H9 (cell line): ENCODE data around the gene NPAS3. TPM values are rescaled to one million over a fixed set of nuclear protein-coding genes. Genes with fewer than 3 reads are reported as not detected.

Experiments
- DNase-seq: peaks from one replicate; pipeline ENCODE4 v3.0.0-alpha.2; 2017
- H2AFZ ChIP-seq: one replicate; pipeline ENCODE4 v1.6.1; 2013; ENCODE audit warnings: mild to moderate bottlenecking, low read length, control low read depth, moderate library complexity
- H2AK5ac ChIP-seq: 2 replicates; pipeline ENCODE4 v1.6.1; 2013; ENCODE audit warnings: low read length, control low read depth, mixed read lengths; ENCODE audit not compliant: insufficient read length
- H2BK120ac ChIP-seq: one replicate; pipeline ENCODE4 v1.6.1; 2013; ENCODE audit warnings: low read depth, mild to moderate bottlenecking, low read length, control low read depth, inconsistent platforms; ENCODE audit not compliant: poor library complexity, severe bottlenecking
- H2BK12ac ChIP-seq: 2 replicates; pipeline ENCODE4 v1.6.1; 2013; ENCODE audit warnings: low read length, control low read depth, mixed read lengths, low read depth; ENCODE audit not compliant: insufficient read length
- H2BK15ac ChIP-seq: 2 replicates; pipeline ENCODE4 v1.6.1; 2013; ENCODE audit warnings: low read depth, low read length, control low read depth
- H2BK20ac ChIP-seq: one replicate; pipeline ENCODE4 v1.6.1; 2013; ENCODE audit warnings: low read depth, mild to moderate bottlenecking, low read length, control low read depth, inconsistent platforms; ENCODE audit not compliant: poor library complexity, severe bottlenecking
- H2BK5ac ChIP-seq: 2 replicates; pipeline ENCODE4 v1.6.1; 2013; ENCODE audit warnings: low read length, control low read depth, mixed read lengths; ENCODE audit not compliant: insufficient read length
- H3K14ac ChIP-seq: 2 replicates; pipeline ENCODE4 v1.6.1; 2013; ENCODE audit warnings: low read length, control low read depth; ENCODE audit not compliant: insufficient read depth
- H3K18ac ChIP-seq: 2 replicates; pipeline ENCODE4 v1.6.1; 2013; ENCODE audit warnings: low read depth, mild to moderate bottlenecking, mixed read lengths, low read length, control low read depth; ENCODE audit not compliant: insufficient read length
- H3K23ac ChIP-seq: 2 replicates; pipeline ENCODE4 v1.6.1; 2013; ENCODE audit warnings: low read length, control low read depth, mixed read lengths, low read depth; ENCODE audit not compliant: insufficient read length
- H3K23me2 ChIP-seq: 2 replicates; pipeline ENCODE4 v1.6.1; 2013; ENCODE audit warnings: low read depth, mild to moderate bottlenecking, mixed read lengths, low read length, control low read depth; ENCODE audit not compliant: insufficient read length, poor library complexity, severe bottlenecking
- H3K27ac ChIP-seq: 2 replicates; pipeline ENCODE4 v1.5.1; 2013; ENCODE audit warnings: low read length, control low read depth, mixed read lengths, low read depth; ENCODE audit not compliant: insufficient read length
- H3K27me3 ChIP-seq: 2 replicates; pipeline ENCODE4 v1.6.1; 2013; ENCODE audit warnings: low read length, control low read depth, inconsistent platforms; ENCODE audit not compliant: insufficient read depth
- H3K4ac ChIP-seq: 2 replicates; pipeline ENCODE4 v1.6.1; 2013; ENCODE audit warnings: low read depth, mild to moderate bottlenecking, control low read depth, inconsistent platforms, low read length, moderate library complexity
- H3K4me1 ChIP-seq: 2 replicates; pipeline ENCODE4 v1.6.1; 2013; ENCODE audit warnings: low read length, control low read depth, inconsistent platforms; ENCODE audit not compliant: insufficient read depth
- H3K4me2 ChIP-seq: 2 replicates; pipeline ENCODE4 v1.6.1; 2013; ENCODE audit warnings: low read length, control low read depth, mixed read lengths; ENCODE audit not compliant: insufficient read length, insufficient read depth
- H3K56ac ChIP-seq: 2 replicates; pipeline ENCODE4 v1.6.1; 2013; ENCODE audit warnings: low read depth, mild to moderate bottlenecking, mixed read lengths, low read length, control low read depth; ENCODE audit not compliant: insufficient read length
- H3K79me1 ChIP-seq: 2 replicates; pipeline ENCODE4 v1.6.1; 2013; ENCODE audit warnings: low read depth, mild to moderate bottlenecking, moderate library complexity, low read length, control low read depth, inconsistent platforms; ENCODE audit not compliant: insufficient read depth, poor library complexity, severe bottlenecking
- H3K79me2 ChIP-seq: 2 replicates; pipeline ENCODE4 v1.6.1; 2013; ENCODE audit warnings: low read length, control low read depth, inconsistent platforms; ENCODE audit not compliant: insufficient read depth
- H3K9ac ChIP-seq: 2 replicates; pipeline ENCODE4 v1.6.1; 2013; ENCODE audit warnings: low read length, control low read depth, mixed read lengths; ENCODE audit not compliant: insufficient read length; ENCODE audit errors: extremely low read depth
- H3K9me3 ChIP-seq: one replicate; pipeline ENCODE4 v1.6.1; 2013; ENCODE audit warnings: low read depth, low read length, inconsistent platforms; ENCODE audit not compliant: control insufficient read depth
- H3T11ph ChIP-seq: one replicate; pipeline ENCODE4 v1.6.1; 2013; ENCODE audit warnings: mild to moderate bottlenecking, low read length, control low read depth, inconsistent platforms
- H4K20me1 ChIP-seq: one replicate; pipeline ENCODE4 v1.6.1; 2013; ENCODE audit not compliant: control insufficient read depth, insufficient read length, insufficient read depth
- H4K5ac ChIP-seq: 2 replicates; pipeline ENCODE4 v1.6.1; 2013; ENCODE audit warnings: low read depth, mild to moderate bottlenecking, mixed read lengths, low read length, control low read depth; ENCODE audit not compliant: insufficient read length
- H4K8ac ChIP-seq: replicated peaks from 2 replicates; pipeline ENCODE4 v1.6.1; 2013; ENCODE audit warnings: low read length, control low read depth, mixed read lengths, low read depth; ENCODE audit not compliant: insufficient read length
- H4K91ac ChIP-seq: 2 replicates; pipeline ENCODE4 v1.6.1; 2013; ENCODE audit warnings: low read depth, mild to moderate bottlenecking, moderate library complexity, mixed read lengths, low read length, control low read depth; ENCODE audit not compliant: insufficient read length
- H3K27ac Mint-ChIP-seq, 3 experiments: 2 replicates in 2 of 3; 3 replicates in 1 of 3; pipeline ENCODE4 v1.8.0; 2020 to 2021; ENCODE audit warnings: mixed read lengths in 3 of 3, mild to moderate bottlenecking in 1 of 3, moderate library complexity in 1 of 3
- H3K27me3 Mint-ChIP-seq: 2 replicates; pipeline ENCODE4 v1.8.0; 2021; ENCODE audit warnings: low read depth, mild to moderate bottlenecking, moderate library complexity, mixed read lengths
- H3K36me3 Mint-ChIP-seq, 3 experiments: 2 replicates in 2 of 3; 3 replicates in 1 of 3; pipeline ENCODE4 v1.8.0; 2020 to 2021; ENCODE audit warnings: low read depth in 3 of 3, mixed read lengths in 3 of 3; ENCODE audit not compliant: insufficient read depth in 1 of 3
- H3K4me1 Mint-ChIP-seq, 2 experiments: 2 replicates each; pipeline ENCODE4 v1.8.0; 2020; ENCODE audit warnings: mixed read lengths in 2 of 2
- H3K4me3 Mint-ChIP-seq, 2 experiments: 2 replicates in 1 of 2; 3 replicates in 1 of 2; pipeline ENCODE4 v1.8.0; 2020 to 2021; ENCODE audit warnings: mild to moderate bottlenecking in 2 of 2, mixed read lengths in 2 of 2, moderate library complexity in 1 of 2
- H3K9me3 Mint-ChIP-seq, 2 experiments: 2 replicates in 1 of 2; 3 replicates in 1 of 2; pipeline ENCODE4 v1.8.0; 2020; ENCODE audit warnings: mild to moderate bottlenecking in 2 of 2, mixed read lengths in 2 of 2, moderate library complexity in 1 of 2
- total RNA-seq: library from RNA; stranded (reverse); gene quantifications from 2 replicates; pipeline ENCODE4 v1.2.1, GENCODE V29; 2021
- TF ChIP-seq, protein P1 (sequence below): fragments of 200-600 bp; sonication (generic); conservative IDR thresholded peaks from 3 replicates; pipeline ENCODE4 v1.8.0; 2021; ENCODE audit warnings: antibody characterized with exemption, mild to moderate bottlenecking

Gene NPAS3
- total RNA-seq, 1 experiment from 2014 or later: 0.17 TPM

DNA sequence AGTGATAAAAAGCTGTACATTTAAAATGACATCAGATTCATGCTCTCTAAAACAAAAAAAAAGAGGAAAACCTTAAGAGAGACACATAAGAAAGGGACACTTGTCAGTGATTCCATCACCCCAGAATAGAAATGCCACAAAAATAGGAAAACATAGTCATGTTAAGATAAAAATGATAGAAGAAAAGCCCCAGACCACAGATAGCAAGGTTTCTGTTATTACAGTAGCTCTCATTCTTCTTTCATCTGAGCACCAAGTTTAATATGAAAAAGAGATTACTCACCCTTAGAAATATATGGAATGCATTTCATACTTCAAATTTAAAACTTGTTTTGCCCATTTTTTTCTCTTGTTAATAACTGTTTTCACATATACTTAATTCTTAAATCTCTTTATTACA is 795.0 kb downstream of the NPAS3 start:
- Histone ChIP-seq H3K56ac (no peak overlapping the region), H3K79me2 (no peaks in the 10 kb centered on the region), H3T11ph (no peak overlapping the region), H2BK15ac (no peak overlapping the region), H3K27ac (no peak overlapping the region), H4K8ac (no peak overlapping the region), H3K9ac (no peak overlapping the region), H3K14ac (no peak overlapping the region), H3K27me3 (no peaks in the 10 kb centered on the region; the same call in 1 of the 2 replicates), H3K23ac (no peak overlapping the region), H3K9me3 (no peaks in the 10 kb centered on the region), H4K20me1 (no peaks in the 10 kb centered on the region), H4K91ac (no peak overlapping the region), H3K79me1 (no peaks in the 10 kb centered on the region), H2BK120ac (no peak overlapping the region), H4K5ac (no peak overlapping the region), H2AK5ac (no peak overlapping the region), H3K4me2 (no peak overlapping the region), H2BK12ac (no peak overlapping the region), H2AFZ (no peak overlapping the region), H3K4me1 (0 out of 2 replicates have a peak, but pooled peaks cover 3% of the 10 kb centered on the region), H2BK5ac (no peak overlapping the region), H2BK20ac (no peak overlapping the region), H3K18ac (no peak overlapping the region), H3K4ac (no peak overlapping the region), H3K23me2 (no peaks in the 10 kb centered on the region)
- H3K4me3 Mint-ChIP-seq: no peak overlapping the region
- H3K36me3 Mint-ChIP-seq: no peaks in the 10 kb centered on the region
- H3K27ac Mint-ChIP-seq: no peak overlapping the region
- DNase-seq: no peak
- H3K9me3 Mint-ChIP-seq: no peaks in the 10 kb centered on the region; a peak in 1 of 5 replicates
- H3K27me3 Mint-ChIP-seq: no peaks in the 10 kb centered on the region
- TF ChIP-seq, protein P1, sequence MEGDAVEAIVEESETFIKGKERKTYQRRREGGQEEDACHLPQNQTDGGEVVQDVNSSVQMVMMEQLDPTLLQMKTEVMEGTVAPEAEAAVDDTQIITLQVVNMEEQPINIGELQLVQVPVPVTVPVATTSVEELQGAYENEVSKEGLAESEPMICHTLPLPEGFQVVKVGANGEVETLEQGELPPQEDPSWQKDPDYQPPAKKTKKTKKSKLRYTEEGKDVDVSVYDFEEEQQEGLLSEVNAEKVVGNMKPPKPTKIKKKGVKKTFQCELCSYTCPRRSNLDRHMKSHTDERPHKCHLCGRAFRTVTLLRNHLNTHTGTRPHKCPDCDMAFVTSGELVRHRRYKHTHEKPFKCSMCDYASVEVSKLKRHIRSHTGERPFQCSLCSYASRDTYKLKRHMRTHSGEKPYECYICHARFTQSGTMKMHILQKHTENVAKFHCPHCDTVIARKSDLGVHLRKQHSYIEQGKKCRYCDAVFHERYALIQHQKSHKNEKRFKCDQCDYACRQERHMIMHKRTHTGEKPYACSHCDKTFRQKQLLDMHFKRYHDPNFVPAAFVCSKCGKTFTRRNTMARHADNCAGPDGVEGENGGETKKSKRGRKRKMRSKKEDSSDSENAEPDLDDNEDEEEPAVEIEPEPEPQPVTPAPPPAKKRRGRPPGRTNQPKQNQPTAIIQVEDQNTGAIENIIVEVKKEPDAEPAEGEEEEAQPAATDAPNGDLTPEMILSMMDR: no peak
- peaks cover 28 to 31% of the 10 kb centered on the region in 2 experiments for H3K4me1 Mint-ChIP-seq
